Activated CD4-positive, alpha-beta T cell treated with anti-CD3 and anti-CD28 coated beads for 1 hour (primary cell): ENCODE results near the gene VWA5B2.
"Not testable (repeated sequence)": the region's sequence is repeated elsewhere in the genome, so short reads cannot be mapped to it uniquely, and the experiment has no call there.

Experiments used
- DNase-seq: peaks from one replicate; pipeline ENCODE4 v3.0.0-alpha.2; 2020

Gene VWA5B2

DNA sequence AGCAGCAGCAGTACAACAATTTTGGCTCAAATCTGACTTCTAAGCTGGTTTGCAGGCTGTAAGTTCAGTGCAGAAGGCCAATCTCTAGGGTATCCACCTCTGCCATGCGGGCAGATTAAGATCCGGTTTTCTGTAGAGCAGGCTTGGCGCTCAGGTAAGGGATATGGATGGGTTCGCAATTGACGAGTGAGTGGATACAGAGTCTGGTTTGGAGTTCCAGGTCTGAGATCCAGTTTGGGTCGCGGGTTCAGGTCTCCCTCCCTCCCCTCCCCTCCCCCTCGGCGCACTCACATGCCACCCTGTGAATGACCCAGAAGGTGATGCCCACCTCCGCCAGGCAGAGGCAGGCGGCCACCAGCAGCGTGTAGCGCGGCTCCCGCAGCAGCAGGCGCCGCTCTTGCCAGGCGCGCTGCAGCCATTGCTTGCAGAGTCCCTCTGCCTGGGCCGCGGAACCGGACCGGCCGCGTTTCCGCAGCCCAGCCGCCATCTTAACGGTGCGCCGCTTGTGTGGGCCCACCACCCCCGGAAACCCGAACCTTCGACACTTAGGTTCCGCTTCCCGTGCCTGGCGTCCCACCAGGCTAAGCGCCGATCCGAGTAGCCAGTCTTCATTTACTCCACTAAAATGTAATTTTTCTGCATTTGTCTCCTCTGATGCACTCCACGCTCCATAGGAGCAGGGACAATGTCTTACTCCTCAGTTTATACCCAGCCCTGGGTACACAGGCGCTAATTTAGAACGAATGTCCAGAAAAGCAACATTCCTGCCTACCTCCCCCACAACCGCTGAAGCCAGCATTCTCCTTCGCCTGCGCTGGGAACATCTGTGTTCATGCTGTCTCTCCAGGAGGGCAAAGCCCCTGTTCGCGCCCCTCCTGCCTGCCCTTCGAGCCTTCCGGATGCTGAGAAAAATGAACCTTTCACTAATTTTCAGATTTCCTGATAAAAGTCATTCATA lies 19.3 kb downstream of the VWA5B2 start, which contains the start of gene ALG3:
Gene ALG3 (minus strand): TSS at position 509 of the 958 bp plus-strand sequence. CDS start 22 bp downstream, at position 487.
- DNase-seq = peak; percentile 78

DNA sequence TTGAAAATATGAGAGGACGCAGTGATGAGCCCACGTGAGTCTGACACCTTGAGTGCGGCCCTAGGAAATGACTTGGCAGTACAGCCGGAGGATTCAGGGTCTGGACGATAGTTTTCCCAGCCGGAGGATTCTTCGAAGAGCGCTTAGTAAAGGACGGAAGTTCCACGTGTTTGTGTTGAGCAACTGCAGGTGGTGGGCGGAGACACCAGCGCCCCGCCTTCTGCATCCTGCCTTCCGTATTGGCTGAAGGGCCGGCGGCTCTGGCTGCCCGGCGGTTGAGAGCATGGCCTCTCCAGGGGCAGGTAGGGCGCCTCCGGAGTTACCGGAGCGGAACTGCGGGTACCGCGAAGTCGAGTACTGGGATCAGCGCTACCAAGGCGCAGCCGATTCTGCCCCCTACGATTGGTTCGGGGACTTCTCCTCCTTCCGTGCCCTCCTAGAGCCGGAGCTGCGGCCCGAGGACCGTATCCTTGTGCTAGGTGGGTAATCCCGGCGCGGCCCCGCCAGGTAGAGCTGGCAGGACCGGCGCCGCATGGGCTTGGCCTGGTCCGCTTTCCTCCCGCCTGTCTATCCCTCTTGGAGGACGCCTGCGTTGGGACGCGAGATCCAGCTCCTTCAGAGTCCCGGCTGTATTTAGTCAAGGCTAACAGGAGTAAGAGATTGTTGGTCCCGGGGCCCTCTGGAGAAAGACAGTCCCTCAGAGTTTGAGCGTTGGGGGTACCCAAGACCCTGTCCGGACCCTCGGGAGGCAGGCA lies 20.2 kb downstream of the VWA5B2 start, which contains the start of gene EEF1AKMT4:
Gene EEF1AKMT4 (plus strand): TSS at position 261 of the 755 bp plus-strand sequence. CDS start 23 bp downstream, at position 284.
- DNase-seq = peak; percentile 92

GRCh38 chr3:184250167-184250828 lies 20.9 kb downstream of the VWA5B2 start:
- DNase-seq = peak; percentile 75

GRCh38 chr3:184255291-184256039 lies 26.1 kb downstream of the VWA5B2 start:
- DNase-seq = no peak

DNA sequence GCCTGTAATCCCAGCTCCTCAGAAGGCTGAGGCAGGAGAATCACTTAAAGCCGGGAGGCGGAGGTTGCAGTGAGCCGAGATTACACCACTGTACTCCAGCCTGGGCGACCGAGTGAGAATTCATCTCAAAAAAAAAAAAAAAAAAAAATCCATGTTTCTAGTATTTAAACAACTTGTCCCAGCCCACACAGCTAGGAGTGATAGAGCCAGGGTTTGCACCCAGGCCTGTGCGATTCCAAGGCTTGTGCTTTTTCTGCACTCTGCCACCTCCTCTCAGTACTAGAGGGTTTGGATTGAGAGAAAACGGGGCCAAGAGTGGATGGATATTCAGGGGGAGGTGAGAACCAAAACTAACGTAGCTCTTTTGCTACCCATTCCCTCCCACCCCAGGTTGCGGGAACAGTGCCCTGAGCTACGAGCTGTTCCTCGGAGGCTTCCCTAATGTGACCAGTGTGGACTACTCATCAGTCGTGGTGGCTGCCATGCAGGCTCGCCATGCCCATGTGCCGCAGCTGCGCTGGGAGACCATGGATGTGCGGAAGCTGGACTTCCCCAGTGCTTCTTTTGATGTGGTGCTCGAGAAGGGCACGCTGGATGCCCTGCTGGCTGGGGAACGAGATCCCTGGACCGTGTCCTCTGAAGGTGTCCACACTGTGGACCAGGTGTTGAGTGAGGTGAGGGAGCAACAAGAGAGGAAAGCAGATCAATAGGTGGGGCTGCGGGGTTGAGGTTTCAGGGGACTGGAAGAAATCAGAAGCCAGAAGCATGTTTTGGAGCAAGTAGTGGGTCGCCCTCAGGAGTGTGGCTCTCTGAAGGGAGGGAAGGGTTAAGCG lies 27.9 kb downstream of the VWA5B2 start:
- no peak for DNase-seq

DNA sequence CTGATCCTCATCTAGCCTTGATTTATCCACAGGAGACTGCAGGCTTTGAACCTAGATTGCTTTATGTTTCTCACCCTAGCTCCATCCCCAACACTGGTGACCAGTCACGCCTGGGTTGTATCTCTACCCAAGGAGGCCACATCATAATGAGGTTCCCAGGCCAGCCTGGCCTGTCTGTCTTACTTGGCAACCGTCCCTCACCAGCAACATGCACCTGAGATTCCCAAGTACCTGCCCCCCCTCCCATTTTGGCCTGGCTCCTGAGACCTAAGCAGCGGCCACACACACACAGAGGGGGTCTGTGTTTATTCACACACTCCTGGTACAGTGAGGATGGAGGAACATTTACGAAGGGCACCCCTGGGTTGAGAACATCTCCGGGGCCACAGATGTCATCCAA lies 29.5 kb downstream of the VWA5B2 start:
- no peak for DNase-seq

- no peak for DNase-seq
Observed at GRCh38 chr3:184259396-184259877, 30.1 kb downstream of the VWA5B2 start.

- no peak for DNase-seq
Observed at GRCh38 chr3:184259878-184260723, 30.7 kb downstream of the VWA5B2 start.

- no peak for DNase-seq
Observed at GRCh38 chr3:184260724-184261269, 31.4 kb downstream of the VWA5B2 start.

- DNase-seq = peak; percentile 24
Observed at GRCh38 chr3:184261270-184261853, 32.0 kb downstream of the VWA5B2 start, which contains the start of gene CAMK2N2. Gene CAMK2N2, minus strand, starts transcription at chr3:184261553. Its CDS starts 268 bp downstream, at chr3:184261285.

DNA sequence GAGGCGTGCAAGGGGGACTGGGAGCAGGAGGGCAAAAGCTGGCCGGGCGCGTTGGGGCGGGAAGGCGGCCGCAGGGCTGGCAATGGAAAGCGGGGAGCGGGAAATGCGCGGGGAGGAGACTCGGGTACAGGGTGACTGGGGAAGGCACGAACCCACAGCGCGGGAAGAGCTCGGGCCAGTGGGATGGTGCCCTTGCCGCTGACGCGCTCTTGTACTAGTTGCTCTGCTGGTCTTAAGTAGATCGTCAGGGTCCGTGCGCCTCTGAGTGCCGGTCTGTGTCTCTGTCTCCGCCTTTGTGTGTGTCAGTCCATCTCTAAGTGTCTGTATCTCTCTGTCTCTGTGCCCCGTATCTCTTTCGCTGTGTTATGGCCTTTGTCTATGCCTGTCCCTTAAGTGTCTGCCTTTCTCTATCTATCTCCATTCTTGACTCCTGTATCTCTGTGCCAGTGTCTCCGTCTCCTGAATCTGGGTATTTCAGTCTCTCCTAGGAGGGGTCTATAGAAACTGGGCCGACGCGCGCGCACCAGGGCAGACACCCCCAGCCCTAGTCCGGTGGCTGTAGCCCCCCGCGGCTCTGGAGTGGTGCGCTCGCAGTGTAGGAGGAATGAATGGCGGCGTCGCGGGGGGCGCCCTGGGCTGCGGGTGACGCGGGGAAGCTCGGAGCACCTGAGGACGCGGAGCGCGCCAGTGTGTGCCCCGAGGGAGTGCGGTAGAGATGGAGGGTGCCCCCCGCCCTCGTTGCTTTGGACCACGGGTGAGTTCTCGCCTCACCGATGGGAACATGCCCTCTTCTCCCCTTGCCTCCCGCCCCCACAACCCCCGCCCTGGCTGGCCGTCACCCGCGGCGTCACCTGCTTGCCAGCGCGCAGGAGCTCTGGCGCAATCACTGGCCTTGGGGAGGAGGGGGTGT lies 32.7 kb downstream of the VWA5B2 start:
- no peak for DNase-seq

GRCh38 chr3:184262764-184263179 lies 33.4 kb downstream of the VWA5B2 start:
- no peak for DNase-seq

- not testable (repeated sequence) for DNase-seq
Observed at GRCh38 chr3:184267249-184267648, 37.9 kb downstream of the VWA5B2 start.

DNA sequence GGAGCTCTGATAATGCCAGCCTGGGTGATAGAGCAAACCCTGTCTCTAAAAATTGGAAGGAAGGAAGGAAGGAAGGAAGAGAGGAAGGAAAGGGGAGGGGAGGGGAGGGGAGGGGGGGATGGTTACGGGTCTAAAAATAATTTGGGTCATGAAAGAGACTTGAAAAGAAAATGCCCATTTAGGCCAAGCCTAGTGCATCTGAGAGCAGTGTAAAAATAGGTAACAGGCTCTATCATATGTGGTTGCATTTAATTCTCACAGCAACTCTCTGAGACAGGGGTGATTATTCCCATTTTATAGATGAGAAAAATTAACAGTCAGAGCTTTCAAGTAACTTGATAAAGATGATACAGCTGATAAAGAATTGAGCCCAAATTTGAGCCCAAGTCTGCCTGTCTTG lies 42.9 kb downstream of the VWA5B2 start:
- DNase-seq = no peak

GRCh38 chr3:184275381-184275701 lies 46.0 kb downstream of the VWA5B2 start:
- DNase-seq = no peak

- no peak for DNase-seq
Observed at GRCh38 chr3:184275961-184276910, 46.9 kb downstream of the VWA5B2 start, which contains the start of gene ECE2. Gene ECE2, plus strand, starts transcription at chr3:184276022. Its CDS starts 132 bp downstream, at chr3:184276154.

- DNase-seq = no peak
Observed at GRCh38 chr3:184277366-184277765, 48.0 kb downstream of the VWA5B2 start.
